Trophoblast cell (in vitro differentiated cells and primary cell): ENCODE data around the gene ADCYAP1R1.
A peak's percentile ranks its signal among the peaks of the same experiment; 100 is the strongest.

Experiments
- DNase-seq, 2 donors: peaks; one replicate each; pipeline ENCODE4 v3.0.0-alpha.2; 2016
- H2AFZ ChIP-seq: 2 replicates; pipeline ENCODE4 v1.6.1; 2013; ENCODE audit warnings: low read length, moderate library complexity, mild to moderate bottlenecking; ENCODE audit not compliant: insufficient read depth, poor library complexity
- H2AK5ac ChIP-seq: 2 replicates; pipeline ENCODE4 v1.6.1; 2013; ENCODE audit warnings: mild to moderate bottlenecking, low read length
- H2BK120ac ChIP-seq: 2 replicates; pipeline ENCODE4 v1.6.1; 2013; ENCODE audit warnings: low read length, mild to moderate bottlenecking, moderate library complexity; ENCODE audit not compliant: insufficient read depth, poor library complexity
- H2BK12ac ChIP-seq: 2 replicates; pipeline ENCODE4 v1.6.1; 2013; ENCODE audit warnings: mild to moderate bottlenecking, low read length, moderate library complexity
- H2BK5ac ChIP-seq: 2 replicates; pipeline ENCODE4 v1.6.1; 2013; ENCODE audit warnings: low read length, low read depth, moderate library complexity, mild to moderate bottlenecking; ENCODE audit not compliant: poor library complexity
- H3K14ac ChIP-seq: 2 replicates; pipeline ENCODE4 v1.6.1; 2013; ENCODE audit warnings: mild to moderate bottlenecking, low read length
- H3K18ac ChIP-seq: 2 replicates; pipeline ENCODE4 v1.6.1; 2013; ENCODE audit warnings: mild to moderate bottlenecking, low read length
- H3K23ac ChIP-seq: 2 replicates; pipeline ENCODE4 v1.6.1; 2013; ENCODE audit warnings: low read length
- H3K27ac ChIP-seq: 2 replicates; pipeline ENCODE4 v1.5.1; 2013; ENCODE audit warnings: low read depth, mild to moderate bottlenecking, inconsistent platforms, low read length, moderate library complexity
- H3K27me3 ChIP-seq: 2 replicates; pipeline ENCODE4 v1.6.1; 2013; ENCODE audit warnings: inconsistent platforms, mild to moderate bottlenecking, low read length, moderate library complexity; ENCODE audit not compliant: insufficient read depth
- H3K36me3 ChIP-seq, 2 experiments: 1 replicate in 1 of 2; 2 replicates in 1 of 2; pipeline ENCODE4 v1.6.1; 2013; ENCODE audit warnings: low read length in 2 of 2, mild to moderate bottlenecking in 2 of 2, moderate library complexity in 1 of 2; ENCODE audit not compliant: insufficient read depth in 2 of 2, control insufficient read depth in 1 of 2
- H3K4ac ChIP-seq: 2 replicates; pipeline ENCODE4 v1.6.1; 2013; ENCODE audit warnings: low read depth, mild to moderate bottlenecking, low read length, moderate library complexity
- H3K4me1 ChIP-seq, 2 experiments: 1 replicate in 1 of 2; 2 replicates in 1 of 2; pipeline ENCODE4 v1.6.1; 2013; ENCODE audit warnings: low read length in 2 of 2, mild to moderate bottlenecking in 2 of 2, moderate library complexity in 1 of 2; ENCODE audit not compliant: insufficient read depth in 2 of 2, control insufficient read depth in 1 of 2
- H3K4me2 ChIP-seq: 2 replicates; pipeline ENCODE4 v1.6.1; 2013; ENCODE audit warnings: inconsistent platforms, mild to moderate bottlenecking, low read length, moderate library complexity
- H3K4me3 ChIP-seq: 2 replicates; pipeline ENCODE4 v1.5.1; 2013; ENCODE audit warnings: mild to moderate bottlenecking, low read depth, low read length, inconsistent platforms
- H3K79me1 ChIP-seq: one replicate; pipeline ENCODE4 v1.6.1; 2013; ENCODE audit warnings: low read length
- H3K79me2 ChIP-seq: 2 replicates; pipeline ENCODE4 v1.6.1; 2013; ENCODE audit warnings: low read length, mild to moderate bottlenecking; ENCODE audit not compliant: control insufficient read depth, insufficient read depth, poor library complexity
- H3K9ac ChIP-seq: 2 replicates; pipeline ENCODE4 v1.6.1; 2013; ENCODE audit warnings: mild to moderate bottlenecking, low read length
- H3K9me3 ChIP-seq: 2 replicates; pipeline ENCODE4 v1.6.1; 2013; ENCODE audit warnings: low read depth, mild to moderate bottlenecking, control low read depth, inconsistent platforms, low read length; ENCODE audit not compliant: insufficient read depth
- H4K12ac ChIP-seq: 2 replicates; pipeline ENCODE4 v1.6.1; 2013; ENCODE audit warnings: low read depth, mild to moderate bottlenecking, low read length, moderate library complexity
- H4K8ac ChIP-seq: 2 replicates; pipeline ENCODE4 v1.6.1; 2013; ENCODE audit warnings: low read depth, mild to moderate bottlenecking, low read length, moderate library complexity
- H4K91ac ChIP-seq: one replicate; pipeline ENCODE4 v1.6.1; 2013; ENCODE audit warnings: low read depth, mild to moderate bottlenecking, low read length, moderate library complexity
- WGBS: extraction: QIAGEN DNeasy Blood & Tissue Kit; methylation state at CpG from one replicate; pipeline ENCODE4 v1.1.7; 2013; ENCODE audit warnings: missing lambda C conversion rate; ENCODE audit not compliant: insufficient read length, insufficient coverage; ENCODE audit errors: extremely low coverage; 5-methylcytosine and 5-hydroxymethylcytosine counted together

The ADCYAP1R1 gene

GRCh38 chr7:31101544-31101943 lies 49.4 kb downstream of the ADCYAP1R1 start:
- H3K27me3 ChIP-seq: no peaks in the 10 kb centered on the region

GRCh38 chr7:31102151-31102972 lies 50.3 kb downstream of the ADCYAP1R1 start:
- H4K91ac ChIP-seq: no peak overlapping the region
- H3K79me2 ChIP-seq: no peaks in the 10 kb centered on the region
- no peaks in the 10 kb centered on the region for H3K27me3 ChIP-seq
- no peak for DNase-seq
- H3K4ac ChIP-seq: no peak overlapping the region
- H3K79me1 ChIP-seq: no peaks in the 10 kb centered on the region
- no peak overlapping the region for H3K9ac ChIP-seq
- peaks cover 2% of the 10 kb centered on the region for H3K9me3 ChIP-seq
- no peaks in the 10 kb centered on the region for H3K4me1 ChIP-seq
- no CpG with 5 or more reads among the region's 12 CpGs for WGBS
- H3K27ac ChIP-seq: no peak overlapping the region
- no peak overlapping the region for H4K12ac ChIP-seq
- no peak overlapping the region for H2BK120ac ChIP-seq
- no peak overlapping the region for H3K23ac ChIP-seq
- no peaks in the 10 kb centered on the region for H3K36me3 ChIP-seq
- no peak overlapping the region for H2BK5ac ChIP-seq
- no peak overlapping the region for H2BK12ac ChIP-seq
- H3K18ac ChIP-seq: no peak overlapping the region
- no peak overlapping the region for H2AK5ac ChIP-seq
- no peak overlapping the region for H3K4me2 ChIP-seq
- no peak overlapping the region for H4K8ac ChIP-seq
- no peak overlapping the region for H2AFZ ChIP-seq
- no peak overlapping the region for H3K4me3 ChIP-seq
- no peak overlapping the region for H3K14ac ChIP-seq

More at GRCh38 chr7:31101544-31101943, 49.4 kb downstream of the ADCYAP1R1 start:
- H2AFZ ChIP-seq: no peak overlapping the region
- H3K18ac ChIP-seq: no peak overlapping the region
- no CpG with 5 or more reads among the region's 5 CpGs for WGBS
- no peak overlapping the region for H4K12ac ChIP-seq
- H3K9ac ChIP-seq: no peak overlapping the region
- H3K4ac ChIP-seq: no peak overlapping the region
- H3K27ac ChIP-seq: no peak overlapping the region
- no peaks in the 10 kb centered on the region for H3K4me1 ChIP-seq
- no peak overlapping the region for H2BK120ac ChIP-seq
- no peak overlapping the region for H2BK12ac ChIP-seq
- no peak overlapping the region for H4K91ac ChIP-seq
- H3K9me3 ChIP-seq: peaks cover 2% of the 10 kb centered on the region
- no peak overlapping the region for H3K4me3 ChIP-seq
- H4K8ac ChIP-seq: no peak overlapping the region
- no peak overlapping the region for H3K14ac ChIP-seq
- no peak overlapping the region for H3K23ac ChIP-seq
- H2AK5ac ChIP-seq: no peak overlapping the region
- H3K4me2 ChIP-seq: no peak overlapping the region
- H3K36me3 ChIP-seq: no peaks in the 10 kb centered on the region
- DNase-seq: no peak
- H2BK5ac ChIP-seq: no peak overlapping the region
- no peaks in the 10 kb centered on the region for H3K79me1 ChIP-seq
- H3K79me2 ChIP-seq: no peaks in the 10 kb centered on the region

- no peak overlapping the region for H3K14ac ChIP-seq
- no CpG with 5 or more reads among the region's 9 CpGs for WGBS
- no peak overlapping the region for H2AK5ac ChIP-seq
- no peak overlapping the region for H4K12ac ChIP-seq
- no peaks in the 10 kb centered on the region for H3K27me3 ChIP-seq
- H3K79me2 ChIP-seq: no peaks in the 10 kb centered on the region
- no peak for DNase-seq
- peak overlapping the region; percentile 40 for H3K4me3 ChIP-seq
- H2BK120ac ChIP-seq: no peak overlapping the region
- no peak overlapping the region for H2BK5ac ChIP-seq
- no peak overlapping the region for H4K8ac ChIP-seq
- no peak overlapping the region for H3K18ac ChIP-seq
- no peak overlapping the region for H3K9ac ChIP-seq
- H3K79me1 ChIP-seq: no peaks in the 10 kb centered on the region
- no peak overlapping the region for H4K91ac ChIP-seq
- H3K27ac ChIP-seq: no peak overlapping the region
- peak overlapping the region; percentile 38 for H3K23ac ChIP-seq
- H2AFZ ChIP-seq: no peak overlapping the region
- no peak overlapping the region for H3K4ac ChIP-seq
- no peak overlapping the region for H2BK12ac ChIP-seq
- H3K4me2 ChIP-seq: no peak overlapping the region
- no peaks in the 10 kb centered on the region for H3K36me3 ChIP-seq
- H3K9me3 ChIP-seq: peaks cover 2% of the 10 kb centered on the region
- H3K4me1 ChIP-seq: no peaks in the 10 kb centered on the region
These were observed 51.1 kb downstream of the ADCYAP1R1 start for GRCh38 chr7:31102973-31103850.

DNA sequence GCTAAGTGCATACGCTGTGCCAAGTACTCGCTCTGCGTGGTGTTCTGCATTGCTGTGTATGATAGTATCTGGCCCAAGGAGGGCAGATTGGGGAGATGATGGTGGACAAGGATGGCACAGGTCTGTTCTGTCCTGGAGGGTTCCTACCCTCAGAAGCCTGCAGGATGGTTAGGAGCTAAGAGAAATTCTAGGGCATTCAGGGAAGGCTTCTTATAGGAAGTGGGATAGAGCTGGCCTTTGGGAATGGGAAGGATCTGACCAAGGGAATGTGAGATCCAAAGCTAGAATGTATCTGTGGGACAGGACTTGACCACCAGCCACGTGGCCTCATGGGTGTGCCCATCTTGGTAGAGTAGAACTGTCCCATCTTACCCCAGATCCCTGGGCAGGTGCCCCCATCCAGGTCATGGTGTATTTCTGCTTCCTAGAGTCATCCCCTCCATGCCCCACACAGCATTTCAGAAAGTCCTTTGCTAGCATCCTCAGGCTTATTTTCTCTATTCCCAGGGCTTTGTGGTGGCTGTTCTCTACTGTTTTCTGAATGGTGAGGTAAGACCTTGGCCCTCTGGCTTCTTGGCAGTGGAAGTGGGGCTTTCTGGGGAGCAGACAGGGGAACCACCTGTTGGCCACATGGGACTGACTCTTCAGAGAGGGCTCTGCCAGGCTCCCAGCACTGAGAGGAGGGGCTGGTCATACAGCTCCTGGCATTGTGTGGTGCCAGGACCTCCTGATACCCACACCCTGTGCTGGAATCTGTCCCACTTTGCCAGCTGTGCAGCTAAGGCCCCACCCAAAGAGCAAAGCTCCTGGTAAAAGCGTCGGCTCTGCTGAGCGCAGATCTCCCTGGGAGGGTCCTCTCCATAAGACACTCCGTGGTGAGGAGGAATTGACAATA lies 52.5 kb downstream of the ADCYAP1R1 start:
- Histone ChIP-seq H4K12ac (no peak overlapping the region), H3K4ac (no peak overlapping the region), H4K91ac (no peak overlapping the region), H3K79me2 (no peaks in the 10 kb centered on the region), H3K36me3 (no peaks in the 10 kb centered on the region), H3K79me1 (no peaks in the 10 kb centered on the region), H2AFZ (no peak overlapping the region), H3K14ac (no peak overlapping the region), H3K9ac (peak overlapping the region; percentile 36), H3K27me3 (no peaks in the 10 kb centered on the region), H3K18ac (no peak overlapping the region), H3K23ac (no peak overlapping the region), H2BK5ac (no peak overlapping the region), H2BK12ac (no peak overlapping the region), H2BK120ac (no peak overlapping the region), H3K9me3 (peaks cover 2% of the 10 kb centered on the region), H2AK5ac (no peak overlapping the region), H4K8ac (no peak overlapping the region), H3K4me1 (no peaks in the 10 kb centered on the region), H3K4me2 (no peak overlapping the region), H3K4me3 (no peak overlapping the region), H3K27ac (no peak overlapping the region)
- no CpG with 5 or more reads among the region's 8 CpGs for WGBS
- no peak for DNase-seq
